ENCODE results near the gene ZNRD2. TPM values are rescaled to one million over a fixed set of nuclear protein-coding genes. Genes with fewer than 3 reads are reported as not detected.

Gene ZNRD2
- total and polyA plus RNA-seq, 10 of the 15 experiments (the other 5 are each of a cell fraction or from before 2014, with no cell fraction given), result 7.9 to 111 (median 55.4) TPM

- TF ChIP-seq EP300 (IDR thresholded peaks at IDR 0.05; ENCODE audit: borderline replicate concordance in 1 of 2, control insufficient read depth in 1 of 2, low read depth in 2 of 2, low read length in 2 of 2), result no peak
Measured at GRCh38 chr11:65556470-65557279, 13.6 kb upstream of the ZNRD2 start (continued).

- H3K27me3 ChIP-seq (replicated peaks in 1 of 2; ENCODE audit: control insufficient read depth in 2 of 2, insufficient read depth in 2 of 2, low read length in 1 of 2), result no peaks in the 10 kb centered on the region; a peak in 2 of 4 replicates
- DNase-seq (ENCODE audit: low read depth, low spot score) (no peak), FAIRE-seq (no peak), ATAC-seq (no peak)
- H3K9ac ChIP-seq (ENCODE audit: control insufficient read depth, insufficient read depth, low read length), result no peak overlapping the region; the same call in 1 of the 2 replicates
- no peaks in the 10 kb centered on the region for H3K4me1 ChIP-seq (ENCODE audit: control insufficient read depth, insufficient read depth, low read length)
- CTCF ChIA-PET, result interaction anchor here (0.6 kb wide), 1 partner anchor 17 kb away, joined by 3 read pairs; no protein-coding TSS in a partner anchor
- H3K4me3 ChIP-seq, result no peak overlapping the region
- TF ChIP-seq KDM1A (IDR thresholded peaks at IDR 0.05; ENCODE audit: borderline replicate concordance), result no peak
- TF ChIP-seq GABPA (IDR thresholded peaks at IDR 0.05; ENCODE audit: low read depth), result no peak
- TF ChIP-seq RELA (IDR thresholded peaks at IDR 0.05; ENCODE audit: borderline replicate concordance, partially characterized antibody), result no peak
- TF ChIP-seq SUPT20H (IDR thresholded peaks at IDR 0.05; ENCODE audit: borderline replicate concordance, control insufficient read depth, low read depth, low read length), result no peak
- TF ChIP-seq PBX3 (IDR thresholded peaks at IDR 0.05; ENCODE audit: insufficient replicate concordance, low read depth, low read length), result no peak
- no peak for TF ChIP-seq BCL11A (IDR thresholded peaks at IDR 0.05; ENCODE audit: low read depth, low read length)
- no peak for TF ChIP-seq SMARCA5 (IDR thresholded peaks at IDR 0.05)
- no peak for TF ChIP-seq BMI1 (IDR thresholded peaks at IDR 0.05; ENCODE audit: borderline replicate concordance)
- TF ChIP-seq ZNF274 (IDR thresholded peaks at IDR 0.05; ENCODE audit: insufficient read depth, insufficient read length), result no peak
- RAD21 ChIA-PET (ENCODE audit: unreplicated experiment), result interaction anchor here (1.1 kb wide), 1 partner anchor 17 kb away, joined by 3 read pairs; no protein-coding TSS in a partner anchor
- no peaks in the 10 kb centered on the region for H3K79me2 ChIP-seq (ENCODE audit: control insufficient read depth, insufficient read depth, low read length)
- in situ Hi-C loops (cut with MboI), result no loop called here
- H3K9me3 ChIP-seq (replicated peaks; ENCODE audit: control insufficient read depth, insufficient read depth, low read length), result no peaks in the 10 kb centered on the region
- POLR2A ChIA-PET, result no interaction called here
- no peak overlapping the region for H3K27ac ChIP-seq (ENCODE audit: control insufficient read depth, insufficient read depth)
- no TSS peak for BruUV-seq (replicated peaks)
- SMC1A ChIA-PET (ENCODE audit: uncharacterized antibody, unreplicated experiment), result interaction anchor here (0.6 kb wide), 1 partner anchor 332 kb away, joined by 3 read pairs; no protein-coding TSS in a partner anchor
- H3K36me3 ChIP-seq (ENCODE audit: control insufficient read depth in 2 of 2, insufficient read depth in 2 of 2, low read length in 1 of 2), result no peaks in the 10 kb centered on the region
- no peak overlapping the region for H3K4me2 ChIP-seq (ENCODE audit: control insufficient read depth, insufficient read depth)
- no peak overlapping the region for H2AFZ ChIP-seq (ENCODE audit: control insufficient read depth, low read depth, low read length)
- intact Hi-C loops (cut with micrococcal nuclease; ENCODE audit: unreplicated experiment), result no loop called here
- 65% methylated on average over 14 of the region's 47 CpGs for WGBS (ENCODE audit: insufficient coverage, insufficient replicate concordance, low lambda C conversion rate, missing lambda C conversion rate)
- no peaks in the 10 kb centered on the region for H4K20me1 ChIP-seq (ENCODE audit: control insufficient read depth, insufficient read depth)
Measured at GRCh38 chr11:65557280-65558001, 12.8 kb upstream of the ZNRD2 start.
